Loucy (cell line): ENCODE results near the gene GAB2.

ENCODE experiments used
- H2AFZ ChIP-seq: fragments of 200-600 bp; sonication (generic); 2 replicates; pipeline ENCODE4 v1.6.0; 2016; ENCODE audit warnings: antibody characterized with exemption, mild to moderate bottlenecking, low read length, moderate library complexity
- H3F3A ChIP-seq: fragments of 200-600 bp; 2 replicates; pipeline ENCODE4 v1.6.0; 2016; ENCODE audit warnings: antibody characterized with exemption, low read depth, mild to moderate bottlenecking
- H3K27me3 ChIP-seq: fragments of 200-600 bp; sonication (generic); 2 replicates; pipeline ENCODE4 v1.6.1; 2014; ENCODE audit warnings: low read length, mild to moderate bottlenecking; ENCODE audit not compliant: insufficient read depth, poor library complexity, severe bottlenecking
- H3K36me3 ChIP-seq: fragments of 200-600 bp; sonication (generic); 2 replicates; pipeline ENCODE4 v1.6.1; 2016; ENCODE audit warnings: low read length; ENCODE audit not compliant: insufficient read depth
- H3K4me1 ChIP-seq: fragments of 200-600 bp; sonication (generic); 2 replicates; pipeline ENCODE4 v1.5.1; 2014; ENCODE audit warnings: low read length, mild to moderate bottlenecking; ENCODE audit not compliant: insufficient read depth, poor library complexity, severe bottlenecking
- H3K4me2 ChIP-seq: fragments of 200-600 bp; sonication (generic); 2 replicates; pipeline ENCODE4 v1.6.0; 2014; ENCODE audit warnings: antibody characterized with exemption, low read length, low read depth, mild to moderate bottlenecking; ENCODE audit not compliant: poor library complexity, severe bottlenecking
- H3K4me3 ChIP-seq: fragments of 200-600 bp; sonication (generic); 2 replicates; pipeline ENCODE4 v1.5.1; 2014; ENCODE audit warnings: low read length, mild to moderate bottlenecking, mixed read lengths; ENCODE audit not compliant: poor library complexity, severe bottlenecking
- H3K79me2 ChIP-seq: fragments of 200-600 bp; sonication (generic); 2 replicates; pipeline ENCODE4 v1.6.1; 2014; ENCODE audit warnings: low read length; ENCODE audit not compliant: insufficient read depth
- H3K9ac ChIP-seq: fragments of 200-600 bp; sonication (generic); 2 replicates; pipeline ENCODE4 v1.6.0; 2014; ENCODE audit warnings: mild to moderate bottlenecking, low read depth, low read length, moderate library complexity; ENCODE audit not compliant: poor library complexity, severe bottlenecking
- H3K9me2 ChIP-seq: fragments of 200-600 bp; sonication (generic); replicated peaks from 2 replicates; pipeline ENCODE4 v1.6.1; 2016; ENCODE audit warnings: low read depth, low read length, mixed read lengths
- H3K9me3 ChIP-seq: fragments of 200-600 bp; sonication (generic); 2 replicates; pipeline ENCODE4 v1.6.1; 2014; ENCODE audit warnings: mild to moderate bottlenecking, antibody characterized with exemption, low read length, low read depth; ENCODE audit not compliant: insufficient read depth
- H4K20me1 ChIP-seq: fragments of 200-600 bp; sonication (generic); 2 replicates; pipeline ENCODE4 v1.6.0; 2014; ENCODE audit warnings: antibody characterized with exemption, low read length, mild to moderate bottlenecking; ENCODE audit not compliant: insufficient read depth, poor library complexity, severe bottlenecking
- EZH2phosphoT487 ChIP-seq: fragments of 200-600 bp; IDR thresholded peaks from 2 replicates; pipeline ENCODE4 v1.6.1; 2018; ENCODE audit warnings: antibody characterized with exemption, mild to moderate bottlenecking, moderate library complexity, borderline replicate concordance
- TF ChIP-seq, protein P1 (sequence below): fragments of 200-600 bp; sonication (generic); conservative IDR thresholded peaks from 2 replicates; pipeline ENCODE4 v1.5.1; 2014; ENCODE audit warnings: mild to moderate bottlenecking, antibody characterized with exemption, low read length

The GAB2 gene

GRCh38 chr11:78168539-78169477 is 248.8 kb downstream of the GAB2 start:
- Histone ChIP-seq H3K79me2 (no peaks in the 10 kb centered on the region), H3K9ac (no peak overlapping the region), H3F3A (no peaks in the 10 kb centered on the region), H2AFZ (no peak overlapping the region), H3K4me3 (no peak overlapping the region), H3K27me3 (no peaks in the 10 kb centered on the region), H3K9me3 (no peaks in the 10 kb centered on the region), H3K9me2 (no peaks in the 10 kb centered on the region), H3K4me2 (no peak overlapping the region), H3K4me1 (no peaks in the 10 kb centered on the region), H3K36me3 (no peaks in the 10 kb centered on the region), H4K20me1 (no peaks in the 10 kb centered on the region)
- no peak for TF ChIP-seq EZH2phosphoT487
- TF ChIP-seq, protein P1, sequence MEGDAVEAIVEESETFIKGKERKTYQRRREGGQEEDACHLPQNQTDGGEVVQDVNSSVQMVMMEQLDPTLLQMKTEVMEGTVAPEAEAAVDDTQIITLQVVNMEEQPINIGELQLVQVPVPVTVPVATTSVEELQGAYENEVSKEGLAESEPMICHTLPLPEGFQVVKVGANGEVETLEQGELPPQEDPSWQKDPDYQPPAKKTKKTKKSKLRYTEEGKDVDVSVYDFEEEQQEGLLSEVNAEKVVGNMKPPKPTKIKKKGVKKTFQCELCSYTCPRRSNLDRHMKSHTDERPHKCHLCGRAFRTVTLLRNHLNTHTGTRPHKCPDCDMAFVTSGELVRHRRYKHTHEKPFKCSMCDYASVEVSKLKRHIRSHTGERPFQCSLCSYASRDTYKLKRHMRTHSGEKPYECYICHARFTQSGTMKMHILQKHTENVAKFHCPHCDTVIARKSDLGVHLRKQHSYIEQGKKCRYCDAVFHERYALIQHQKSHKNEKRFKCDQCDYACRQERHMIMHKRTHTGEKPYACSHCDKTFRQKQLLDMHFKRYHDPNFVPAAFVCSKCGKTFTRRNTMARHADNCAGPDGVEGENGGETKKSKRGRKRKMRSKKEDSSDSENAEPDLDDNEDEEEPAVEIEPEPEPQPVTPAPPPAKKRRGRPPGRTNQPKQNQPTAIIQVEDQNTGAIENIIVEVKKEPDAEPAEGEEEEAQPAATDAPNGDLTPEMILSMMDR = no peak

GRCh38 chr11:78166855-78167469 is 250.7 kb downstream of the GAB2 start:
- Histone ChIP-seq H3K4me3 (no peak overlapping the region), H3K4me1 (no peaks in the 10 kb centered on the region), H3K9ac (no peak overlapping the region), H2AFZ (no peak overlapping the region), H3K27me3 (no peaks in the 10 kb centered on the region), H3K4me2 (no peak overlapping the region), H3K9me2 (no peaks in the 10 kb centered on the region), H3K36me3 (no peaks in the 10 kb centered on the region), H3K9me3 (no peaks in the 10 kb centered on the region), H3K79me2 (no peaks in the 10 kb centered on the region), H3F3A (no peaks in the 10 kb centered on the region), H4K20me1 (no peaks in the 10 kb centered on the region)
- no peak for TF ChIP-seq EZH2phosphoT487
- TF ChIP-seq, protein P1 = no peak
